ENCODE data around the gene L3MBTL4.
"Not testable (repeated sequence)": the region's sequence is repeated elsewhere in the genome, so short reads cannot be mapped to it uniquely, and the experiment has no call there.

The L3MBTL4 gene

DNA sequence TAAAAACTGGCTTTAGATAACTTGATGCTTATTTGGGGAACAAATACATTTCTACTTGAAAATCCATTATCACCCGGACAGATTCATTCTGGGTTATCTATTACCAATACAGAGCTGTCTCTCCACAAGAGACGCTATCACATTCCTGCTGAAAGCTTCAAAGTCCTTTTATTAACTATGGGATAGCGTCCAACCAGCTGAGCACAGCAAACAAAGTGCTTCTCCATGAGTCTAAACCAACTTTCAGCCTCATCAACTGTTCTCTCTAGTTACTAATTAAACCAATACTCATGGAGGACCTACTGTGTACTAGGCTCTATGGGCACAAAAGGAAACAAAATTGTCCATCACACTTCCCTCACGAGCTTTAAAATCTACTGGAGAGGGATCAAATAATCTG, 132.8 kb downstream of the L3MBTL4 start:
- H3K9me3 ChIP-seq (ENCODE audit: control insufficient read depth in 1 of 2, low read length in 2 of 2) = no peaks in the 10 kb centered on the region
- no peak overlapping the region for H3K27ac ChIP-seq (ENCODE audit: low read depth, low read length)
- peaks cover 0 to 7% of the 10 kb centered on the region in 2 donors for H3K4me1 ChIP-seq (ENCODE audit: control insufficient read depth in 1 of 2, insufficient read depth in 2 of 2, low read length in 2 of 2)
- no peaks in the 10 kb centered on the region for H3K27me3 ChIP-seq (ENCODE audit: control insufficient read depth in 1 of 2, insufficient read depth in 2 of 2, low read length in 2 of 2)
- no peak overlapping the region for H3K9ac ChIP-seq (ENCODE audit: low read depth in 1 of 2, low read length in 2 of 2)
- no peak overlapping the region for H3K4me3 ChIP-seq (ENCODE audit: low read depth in 1 of 2, low read length in 2 of 2)
- H3K36me3 ChIP-seq (ENCODE audit: control insufficient read depth in 1 of 2, insufficient read depth in 2 of 2, low read length in 2 of 2) = no peaks in the 10 kb centered on the region

DNA sequence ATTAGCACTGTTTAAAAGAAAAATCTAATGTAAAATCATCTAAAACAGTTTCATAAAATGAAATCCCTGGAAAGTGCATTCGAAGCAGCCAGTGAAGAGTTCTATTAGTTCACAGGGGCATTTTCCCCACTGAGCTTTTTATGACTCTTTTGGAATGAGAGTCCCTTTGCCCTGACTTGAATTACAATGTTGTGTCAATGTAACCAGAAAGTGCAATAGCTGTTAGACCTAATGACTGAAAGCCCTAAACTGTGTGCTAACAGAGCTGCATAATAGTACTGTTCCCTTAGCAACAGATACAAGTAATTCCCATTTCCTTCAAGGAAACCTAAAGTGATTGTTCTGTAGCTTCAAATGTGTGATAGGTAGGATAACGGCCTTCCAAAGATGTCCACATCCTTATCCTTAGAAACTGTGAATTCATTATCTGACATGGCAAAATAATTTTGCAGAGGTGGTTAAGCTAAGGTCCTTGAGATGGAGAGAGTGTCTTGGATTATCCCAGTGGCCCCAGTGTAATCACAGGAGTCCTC, 134.4 kb downstream of the L3MBTL4 start:
- no peaks in the 10 kb centered on the region for H3K36me3 ChIP-seq (ENCODE audit: control insufficient read depth in 1 of 2, insufficient read depth in 2 of 2, low read length in 2 of 2)
- H3K27ac ChIP-seq (ENCODE audit: low read depth, low read length) = no peak overlapping the region
- H3K9ac ChIP-seq (ENCODE audit: low read depth in 1 of 2, low read length in 2 of 2) = no peak overlapping the region
- no peaks in the 10 kb centered on the region for H3K27me3 ChIP-seq (ENCODE audit: control insufficient read depth in 1 of 2, insufficient read depth in 2 of 2, low read length in 2 of 2)
- H3K4me1 ChIP-seq (ENCODE audit: control insufficient read depth in 1 of 2, insufficient read depth in 2 of 2, low read length in 2 of 2) = peaks cover 0 to 7% of the 10 kb centered on the region in 2 donors
- no peak overlapping the region for H3K4me3 ChIP-seq (ENCODE audit: low read depth in 1 of 2, low read length in 2 of 2)
- H3K9me3 ChIP-seq (ENCODE audit: control insufficient read depth in 1 of 2, low read length in 2 of 2) = no peaks in the 10 kb centered on the region

- Histone ChIP-seq H3K36me3 (ENCODE audit: control insufficient read depth in 1 of 2, insufficient read depth in 2 of 2, low read length in 2 of 2) (no peaks in the 10 kb centered on the region), H3K9me3 (ENCODE audit: control insufficient read depth in 1 of 2, low read length in 2 of 2) (no peaks in the 10 kb centered on the region), H3K4me3 (ENCODE audit: low read depth in 1 of 2, low read length in 2 of 2) (no peak overlapping the region), H3K9ac (ENCODE audit: low read depth in 1 of 2, low read length in 2 of 2) (no peak overlapping the region), H3K27me3 (ENCODE audit: control insufficient read depth in 1 of 2, insufficient read depth in 2 of 2, low read length in 2 of 2) (no peaks in the 10 kb centered on the region), H3K27ac (ENCODE audit: low read depth, low read length) (no peak overlapping the region), H3K4me1 (ENCODE audit: control insufficient read depth in 1 of 2, insufficient read depth in 2 of 2, low read length in 2 of 2) (peaks cover 0 to 7% of the 10 kb centered on the region in 2 donors)
Observed at GRCh38 chr18:6279308-6279707, 135.4 kb downstream of the L3MBTL4 start.

GRCh38 chr18:6273423-6273822, 141.3 kb downstream of the L3MBTL4 start:
- no peaks in the 10 kb centered on the region for H3K36me3 ChIP-seq (ENCODE audit: control insufficient read depth in 1 of 2, insufficient read depth in 2 of 2, low read length in 2 of 2)
- no peak overlapping the region for H3K9ac ChIP-seq (ENCODE audit: low read depth in 1 of 2, low read length in 2 of 2)
- no peaks in the 10 kb centered on the region for H3K9me3 ChIP-seq (ENCODE audit: control insufficient read depth in 1 of 2, low read length in 2 of 2)
- no peaks in the 10 kb centered on the region for H3K27me3 ChIP-seq (ENCODE audit: control insufficient read depth in 1 of 2, insufficient read depth in 2 of 2, low read length in 2 of 2)
- H3K4me3 ChIP-seq (ENCODE audit: low read depth in 1 of 2, low read length in 2 of 2) = no peak overlapping the region
- H3K27ac ChIP-seq (ENCODE audit: low read depth, low read length) = no peak overlapping the region
- H3K4me1 ChIP-seq (ENCODE audit: control insufficient read depth in 1 of 2, insufficient read depth in 2 of 2, low read length in 2 of 2) = no peaks in the 10 kb centered on the region

DNA sequence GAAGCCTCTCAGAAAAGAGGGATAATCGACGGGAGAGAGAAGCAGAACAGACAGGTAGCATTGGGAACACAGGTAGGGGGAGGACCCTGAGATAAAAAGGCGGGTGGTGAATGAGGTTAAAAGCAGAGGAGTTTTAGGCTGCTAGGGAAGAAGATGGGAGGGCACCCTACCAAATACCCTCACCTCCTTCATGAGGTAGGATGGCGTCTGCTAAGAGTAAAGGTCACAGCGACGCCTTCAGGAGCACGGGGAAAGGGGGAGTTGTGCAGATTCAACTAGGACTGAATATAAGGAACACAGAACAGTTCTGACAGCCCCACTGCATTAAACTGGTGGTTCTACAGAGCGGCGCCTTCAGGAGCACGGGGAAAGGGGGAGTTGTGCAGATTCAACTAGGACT, 142.6 kb downstream of the L3MBTL4 start:
- not testable (repeated sequence) for H3K36me3 ChIP-seq (ENCODE audit: control insufficient read depth in 1 of 2, insufficient read depth in 2 of 2, low read length in 2 of 2)

DNA sequence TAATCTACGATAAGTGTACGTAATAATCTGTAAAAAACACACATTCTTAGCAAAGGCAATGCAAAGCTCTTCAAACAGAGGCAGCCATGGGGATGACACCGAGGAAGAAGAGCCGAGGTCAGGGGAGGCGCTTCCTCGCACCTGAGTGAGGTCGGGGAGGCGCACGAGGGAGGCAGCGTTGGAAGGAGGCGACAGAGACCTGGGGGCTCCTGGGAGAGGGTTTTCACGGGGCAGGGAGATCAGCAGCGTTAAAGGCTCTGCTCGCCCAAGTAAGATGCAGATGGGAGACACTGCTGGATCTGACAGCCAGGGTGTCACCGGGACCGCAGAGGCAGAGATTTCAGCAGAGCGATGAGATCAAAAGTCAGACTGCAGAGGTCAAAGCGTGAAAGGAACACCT, 143.1 kb downstream of the L3MBTL4 start:
- no peaks in the 10 kb centered on the region for H3K36me3 ChIP-seq (ENCODE audit: control insufficient read depth in 1 of 2, insufficient read depth in 2 of 2, low read length in 2 of 2)
- no peak overlapping the region for H3K4me3 ChIP-seq (ENCODE audit: low read depth in 1 of 2, low read length in 2 of 2)
- no peaks in the 10 kb centered on the region for H3K27me3 ChIP-seq (ENCODE audit: control insufficient read depth in 1 of 2, insufficient read depth in 2 of 2, low read length in 2 of 2)
- no peak overlapping the region for H3K9ac ChIP-seq (ENCODE audit: low read depth in 1 of 2, low read length in 2 of 2)
- H3K9me3 ChIP-seq (ENCODE audit: control insufficient read depth in 1 of 2, low read length in 2 of 2) = no peaks in the 10 kb centered on the region
- H3K27ac ChIP-seq (ENCODE audit: low read depth, low read length) = no peak overlapping the region
- no peaks in the 10 kb centered on the region for H3K4me1 ChIP-seq (ENCODE audit: control insufficient read depth in 1 of 2, insufficient read depth in 2 of 2, low read length in 2 of 2)

More for the DNA sequence above, 142.6 kb downstream of the L3MBTL4 start:
- not testable (repeated sequence) for H3K4me3 ChIP-seq (ENCODE audit: low read depth in 1 of 2, low read length in 2 of 2); H3K27me3 ChIP-seq (ENCODE audit: control insufficient read depth in 1 of 2, insufficient read depth in 2 of 2, low read length in 2 of 2); H3K9me3 ChIP-seq (ENCODE audit: control insufficient read depth in 1 of 2, low read length in 2 of 2); H3K27ac ChIP-seq (ENCODE audit: low read depth, low read length); H3K9ac ChIP-seq (ENCODE audit: low read depth in 1 of 2, low read length in 2 of 2); H3K4me1 ChIP-seq (ENCODE audit: control insufficient read depth in 1 of 2, insufficient read depth in 2 of 2, low read length in 2 of 2)

GRCh38 chr18:6270771-6271216, 143.9 kb downstream of the L3MBTL4 start:
- no peaks in the 10 kb centered on the region for H3K36me3 ChIP-seq (ENCODE audit: control insufficient read depth in 1 of 2, insufficient read depth in 2 of 2, low read length in 2 of 2)
- no peak overlapping the region for H3K27ac ChIP-seq (ENCODE audit: low read depth, low read length)
- no peaks in the 10 kb centered on the region for H3K9me3 ChIP-seq (ENCODE audit: control insufficient read depth in 1 of 2, low read length in 2 of 2)
- H3K4me3 ChIP-seq (ENCODE audit: low read depth in 1 of 2, low read length in 2 of 2) = no peak overlapping the region
- H3K27me3 ChIP-seq (ENCODE audit: control insufficient read depth in 1 of 2, insufficient read depth in 2 of 2, low read length in 2 of 2) = no peaks in the 10 kb centered on the region
- H3K4me1 ChIP-seq (ENCODE audit: control insufficient read depth in 1 of 2, insufficient read depth in 2 of 2, low read length in 2 of 2) = no peaks in the 10 kb centered on the region
- H3K9ac ChIP-seq (ENCODE audit: low read depth in 1 of 2, low read length in 2 of 2) = no peak overlapping the region

GRCh38 chr18:6269660-6270332, 144.9 kb downstream of the L3MBTL4 start:
- H3K27me3 ChIP-seq (ENCODE audit: control insufficient read depth in 1 of 2, insufficient read depth in 2 of 2, low read length in 2 of 2) = no peaks in the 10 kb centered on the region
- no peak overlapping the region for H3K27ac ChIP-seq (ENCODE audit: low read depth, low read length)
- no peaks in the 10 kb centered on the region for H3K9me3 ChIP-seq (ENCODE audit: control insufficient read depth in 1 of 2, low read length in 2 of 2)
- no peaks in the 10 kb centered on the region for H3K4me1 ChIP-seq (ENCODE audit: control insufficient read depth in 1 of 2, insufficient read depth in 2 of 2, low read length in 2 of 2)
- H3K4me3 ChIP-seq (ENCODE audit: low read depth in 1 of 2, low read length in 2 of 2) = no peak overlapping the region
- no peak overlapping the region for H3K9ac ChIP-seq (ENCODE audit: low read depth in 1 of 2, low read length in 2 of 2)
- H3K36me3 ChIP-seq (ENCODE audit: control insufficient read depth in 1 of 2, insufficient read depth in 2 of 2, low read length in 2 of 2) = no peaks in the 10 kb centered on the region

DNA sequence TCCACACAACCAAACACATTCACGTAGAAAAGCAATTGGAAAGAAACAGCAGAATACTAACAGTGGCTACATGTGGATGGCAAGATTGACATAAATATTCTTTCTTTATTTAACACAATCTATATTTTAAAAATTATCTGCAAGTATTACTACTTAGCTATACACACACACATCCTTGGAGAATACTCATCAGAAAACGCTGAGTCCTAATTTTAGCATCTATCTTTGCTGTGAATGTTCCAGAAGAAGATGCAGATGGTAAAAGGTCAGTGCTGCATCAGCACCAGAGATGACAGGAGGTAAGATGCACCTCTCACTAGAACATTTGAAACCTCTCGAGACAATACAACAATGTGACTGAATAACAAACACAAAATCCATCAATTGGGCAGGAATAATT, 148.5 kb downstream of the L3MBTL4 start:
- Histone ChIP-seq H3K9ac (ENCODE audit: low read depth in 1 of 2, low read length in 2 of 2) (no peak overlapping the region), H3K4me1 (ENCODE audit: control insufficient read depth in 1 of 2, insufficient read depth in 2 of 2, low read length in 2 of 2) (no peaks in the 10 kb centered on the region), H3K4me3 (ENCODE audit: low read depth in 1 of 2, low read length in 2 of 2) (no peak overlapping the region), H3K9me3 (ENCODE audit: control insufficient read depth in 1 of 2, low read length in 2 of 2) (no peaks in the 10 kb centered on the region), H3K36me3 (ENCODE audit: control insufficient read depth in 1 of 2, insufficient read depth in 2 of 2, low read length in 2 of 2) (peaks cover 0 to 3% of the 10 kb centered on the region in 2 donors), H3K27me3 (ENCODE audit: control insufficient read depth in 1 of 2, insufficient read depth in 2 of 2, low read length in 2 of 2) (no peaks in the 10 kb centered on the region), H3K27ac (ENCODE audit: low read depth, low read length) (no peak overlapping the region)

DNA sequence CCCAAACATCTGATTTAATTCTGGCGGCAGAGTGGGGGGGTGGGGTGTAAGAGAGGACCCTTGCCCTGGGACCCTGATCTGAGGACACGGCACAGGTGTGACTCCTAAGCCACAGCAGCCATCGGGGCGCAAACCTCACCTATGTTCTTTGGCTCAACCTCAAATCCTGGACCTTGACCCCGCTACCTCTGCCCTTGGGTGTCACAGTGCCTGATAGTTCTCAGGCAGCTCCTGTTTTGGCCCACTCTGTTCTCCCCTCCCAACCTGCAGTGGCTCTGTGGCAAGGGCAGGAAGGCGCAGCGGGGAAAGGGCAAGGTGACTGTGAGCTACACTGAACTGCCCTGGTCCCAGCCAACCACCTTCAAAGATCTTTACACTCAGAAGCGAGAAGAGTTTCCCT, 152.8 kb downstream of the L3MBTL4 start:
- H3K9ac ChIP-seq (ENCODE audit: low read depth in 1 of 2, low read length in 2 of 2) = no peak overlapping the region
- no peaks in the 10 kb centered on the region for H3K27me3 ChIP-seq (ENCODE audit: control insufficient read depth in 1 of 2, insufficient read depth in 2 of 2, low read length in 2 of 2)
- peaks cover 0 to 3% of the 10 kb centered on the region in 2 donors for H3K36me3 ChIP-seq (ENCODE audit: control insufficient read depth in 1 of 2, insufficient read depth in 2 of 2, low read length in 2 of 2)
- H3K4me3 ChIP-seq (ENCODE audit: low read depth in 1 of 2, low read length in 2 of 2) = no peak overlapping the region
- no peak overlapping the region for H3K27ac ChIP-seq (ENCODE audit: low read depth, low read length)
- no peaks in the 10 kb centered on the region for H3K4me1 ChIP-seq (ENCODE audit: control insufficient read depth in 1 of 2, insufficient read depth in 2 of 2, low read length in 2 of 2)
- H3K9me3 ChIP-seq (ENCODE audit: control insufficient read depth in 1 of 2, low read length in 2 of 2) = peaks cover 0 to 6% of the 10 kb centered on the region in 2 donors

All from duodenal mucosa (tissue), 2 donors.